ENCODE data around the gene BBOF1. TPM values are rescaled to one million over a fixed set of nuclear protein-coding genes. Genes with fewer than 3 reads are reported as not detected.

The BBOF1 gene
- total RNA-seq, result 4.0 and 10.6 TPM in 2 replicates

GRCh38 chr14:74018586-74019407 is at the start of gene BBOF1, which contains the start of gene ENTPD5:
BBOF1 (plus strand) TSS chr14:74019349; CDS start chr14:74019479, 130 bp downstream.
ENTPD5 (minus strand) TSS chr14:74019288; CDS start chr14:73988102, 31,186 bp downstream.

GRCh38 chr14:74084277-74085046 is 65.3 kb downstream of the BBOF1 start, which contains the start of the genes ALDH6A1 and LIN52:
ALDH6A1 (minus strand) TSS chr14:74084453; CDS start chr14:74084394, 59 bp downstream.
LIN52 (plus strand) TSS chr14:74084956; CDS start chr14:74084975, 19 bp downstream.

Other genes starting within 250 kb of the BBOF1 start
- 4.6 and 6.2 TPM in 2 replicates for gene PTGR2, start 167.5 kb upstream of the BBOF1 start, total RNA-seq
- gene ZNF410, start 132.5 kb upstream of the BBOF1 start, total RNA-seq, result 54.5 and 60.8 TPM in 2 replicates
- 3.4 and 4.6 TPM in 2 replicates for gene FAM161B, start 69.3 kb upstream of the BBOF1 start, total RNA-seq
- 19.3 and 23.2 TPM in 2 replicates for gene COQ6, start 69.0 kb upstream of the BBOF1 start, total RNA-seq
- 8.9 and 10.8 TPM in 2 replicates for gene ENTPD5, start 61 bp upstream of the BBOF1 start, total RNA-seq
- gene ALDH6A1, start 65.1 kb downstream of the BBOF1 start, total RNA-seq, result 13.0 and 16.5 TPM in 2 replicates
- 7.6 and 9.2 TPM in 2 replicates for gene LIN52, start 65.6 kb downstream of the BBOF1 start, total RNA-seq
- not detected in 2 replicates for gene VSX2, start 220.1 kb downstream of the BBOF1 start, total RNA-seq

All from myometrial cell (primary cell).